Stimulated activated CD4-positive, alpha-beta T cell treated with anti-CD3 and anti-CD28 coated beads, Interleukin-4, amount 100 ng/mL, for 24 hours (primary cell): ENCODE results near the gene CDKL4.
"Not testable (repeated sequence)": the region's sequence is repeated elsewhere in the genome, so short reads cannot be mapped to it uniquely, and the experiment has no call there.

Experiments
- DNase-seq: peaks from one replicate; pipeline ENCODE4 v3.0.0-alpha.2; 2020

CDKL4 gene

GRCh38 chr2:39228413-39229209 lies 15.2 kb downstream of the CDKL4 start:
- DNase-seq: no peak

GRCh38 chr2:39227628-39228412 lies 15.9 kb downstream of the CDKL4 start:
- DNase-seq: peak; percentile 84

GRCh38 chr2:39225567-39225966 lies 18.2 kb downstream of the CDKL4 start:
- no peak for DNase-seq

- no peak for DNase-seq
Observed at GRCh38 chr2:39223909-39224308, 19.9 kb downstream of the CDKL4 start.

- no peak for DNase-seq
Observed at GRCh38 chr2:39221459-39221858, 22.3 kb downstream of the CDKL4 start.

GRCh38 chr2:39220136-39220535 lies 23.6 kb downstream of the CDKL4 start:
- no peak for DNase-seq

- DNase-seq: no peak
Observed at GRCh38 chr2:39218391-39218790, 25.4 kb downstream of the CDKL4 start.

GRCh38 chr2:39217192-39217550 lies 26.6 kb downstream of the CDKL4 start:
- DNase-seq: no peak

- peak; percentile 71 for DNase-seq
Observed at GRCh38 chr2:39216346-39217191, 27.2 kb downstream of the CDKL4 start.

GRCh38 chr2:39215545-39215944 lies 28.2 kb downstream of the CDKL4 start:
- no peak for DNase-seq

- no peak for DNase-seq
Observed at GRCh38 chr2:39213015-39213414, 30.8 kb downstream of the CDKL4 start.

- no peak for DNase-seq
Observed at GRCh38 chr2:39210846-39211245, 32.9 kb downstream of the CDKL4 start.

- DNase-seq: no peak
Observed at GRCh38 chr2:39203382-39203781, 40.4 kb downstream of the CDKL4 start.

GRCh38 chr2:39202639-39203369 lies 41.0 kb downstream of the CDKL4 start:
- DNase-seq: no peak

- not testable (repeated sequence) for DNase-seq
Observed at GRCh38 chr2:39197003-39197402, 46.8 kb downstream of the CDKL4 start.

GRCh38 chr2:39194686-39195085 lies 49.1 kb downstream of the CDKL4 start:
- DNase-seq: no peak

GRCh38 chr2:39188960-39189494 lies 54.7 kb downstream of the CDKL4 start:
- DNase-seq: no peak

GRCh38 chr2:39183673-39184072 lies 60.1 kb downstream of the CDKL4 start:
- DNase-seq: no peak

GRCh38 chr2:39181297-39181696 lies 62.5 kb downstream of the CDKL4 start:
- no peak for DNase-seq

GRCh38 chr2:39179974-39180960 lies 63.5 kb downstream of the CDKL4 start:
- no peak for DNase-seq

GRCh38 chr2:39178756-39179155 lies 65.0 kb downstream of the CDKL4 start:
- DNase-seq: no peak
